Large intestine (tissue), 3 donors: ENCODE measurements around the gene KIF26A. TPM values are rescaled to one million over a fixed set of nuclear protein-coding genes. Genes with fewer than 3 reads are reported as not detected.

Experiments used
- DNase-seq, 2 donors: peaks; one replicate each; pipeline versions ENCODE4 v3.0.0 to v3.0.0-alpha.2; 2013
- H3K27ac ChIP-seq: one replicate; pipeline ENCODE4 v1.5.1; 2013; ENCODE audit warnings: low read length
- H3K27me3 ChIP-seq: 2 replicates; pipeline ENCODE4 v1.6.1; 2013; ENCODE audit warnings: low read length; ENCODE audit not compliant: control insufficient read depth, insufficient read depth
- H3K36me3 ChIP-seq: 2 replicates; pipeline ENCODE4 v1.6.1; 2013; ENCODE audit warnings: low read length; ENCODE audit not compliant: control insufficient read depth, insufficient read depth
- H3K4me1 ChIP-seq: one replicate; pipeline ENCODE4 v1.6.1; 2013; ENCODE audit warnings: low read length; ENCODE audit not compliant: control insufficient read depth, insufficient read depth
- H3K4me3 ChIP-seq: one replicate; pipeline ENCODE4 v1.5.1; 2013; ENCODE audit warnings: low read length
- H3K9me3 ChIP-seq: one replicate; pipeline ENCODE4 v1.6.1; 2013; ENCODE audit warnings: mild to moderate bottlenecking, low read depth, low read length, moderate library complexity; ENCODE audit not compliant: control insufficient read depth
- WGBS: methylation state at CpG from one replicate; pipeline ENCODE4 v1.1.5; 2013; ENCODE audit warnings: low lambda C conversion rate; ENCODE audit not compliant: insufficient coverage; 5-methylcytosine and 5-hydroxymethylcytosine counted together
- polyA plus RNA-seq: library from polyadenylated mRNA; unstranded; fragments of 120-200 nt; gene quantifications from one replicate; pipeline ENCODE4 v1.2.1, GENCODE V29; 2013

Gene KIF26A
- polyA plus RNA-seq, 1 donor: 8.8 TPM

DNA sequence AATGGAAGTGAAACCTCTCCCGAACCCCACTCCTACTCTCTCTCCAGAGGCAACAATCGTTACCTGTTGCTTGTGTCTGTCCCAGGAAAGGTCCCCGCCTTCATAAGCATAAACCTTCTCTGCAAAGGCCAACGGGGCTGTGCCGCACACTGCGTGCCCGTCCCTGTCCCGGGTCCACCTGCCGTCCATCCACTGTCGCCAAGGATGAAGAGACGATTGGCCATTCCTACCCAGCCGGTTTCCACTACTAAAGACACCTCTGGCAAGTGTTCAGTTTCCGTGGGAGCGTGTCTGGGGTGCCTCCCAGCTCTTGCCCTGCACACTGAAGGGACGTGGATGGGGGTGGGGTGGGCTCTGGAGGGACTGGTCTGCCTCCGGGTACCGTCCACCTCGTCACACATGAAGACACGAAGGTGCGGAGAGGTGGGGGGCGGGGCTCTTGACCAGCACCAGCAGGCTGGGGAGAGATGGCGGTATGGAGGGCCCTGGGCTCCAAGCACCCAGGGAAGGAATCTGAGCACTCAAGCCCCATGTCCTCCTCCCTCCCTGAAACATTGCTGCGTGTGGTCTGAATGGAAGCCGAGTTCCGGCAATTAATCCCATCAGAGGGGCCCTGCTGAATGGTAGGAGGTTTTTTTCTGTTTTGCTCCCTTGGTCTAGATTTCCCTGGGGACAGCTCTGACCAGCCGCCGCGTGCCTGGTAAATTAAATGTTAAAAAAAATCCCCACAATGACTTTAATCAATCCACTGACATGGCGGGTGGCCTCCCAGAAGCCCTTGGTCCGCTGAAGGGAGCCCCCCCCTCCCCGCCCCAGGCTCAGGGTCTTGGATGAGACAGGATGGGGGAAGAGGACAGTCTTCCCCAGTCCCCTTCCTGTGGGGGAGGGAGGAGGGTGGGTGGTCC, 4.1 kb upstream of the KIF26A start:
- Histone ChIP-seq H3K27ac (no peak overlapping the region), H3K27me3 (peaks cover 68% of the 10 kb centered on the region), H3K4me3 (no peak overlapping the region), H3K9me3 (peaks cover 12% of the 10 kb centered on the region), H3K4me1 (peaks cover 11% of the 10 kb centered on the region), H3K36me3 (no peaks in the 10 kb centered on the region)
- DNase-seq: no peak
- no CpG with 5 or more reads among the region's 31 CpGs for WGBS

DNA sequence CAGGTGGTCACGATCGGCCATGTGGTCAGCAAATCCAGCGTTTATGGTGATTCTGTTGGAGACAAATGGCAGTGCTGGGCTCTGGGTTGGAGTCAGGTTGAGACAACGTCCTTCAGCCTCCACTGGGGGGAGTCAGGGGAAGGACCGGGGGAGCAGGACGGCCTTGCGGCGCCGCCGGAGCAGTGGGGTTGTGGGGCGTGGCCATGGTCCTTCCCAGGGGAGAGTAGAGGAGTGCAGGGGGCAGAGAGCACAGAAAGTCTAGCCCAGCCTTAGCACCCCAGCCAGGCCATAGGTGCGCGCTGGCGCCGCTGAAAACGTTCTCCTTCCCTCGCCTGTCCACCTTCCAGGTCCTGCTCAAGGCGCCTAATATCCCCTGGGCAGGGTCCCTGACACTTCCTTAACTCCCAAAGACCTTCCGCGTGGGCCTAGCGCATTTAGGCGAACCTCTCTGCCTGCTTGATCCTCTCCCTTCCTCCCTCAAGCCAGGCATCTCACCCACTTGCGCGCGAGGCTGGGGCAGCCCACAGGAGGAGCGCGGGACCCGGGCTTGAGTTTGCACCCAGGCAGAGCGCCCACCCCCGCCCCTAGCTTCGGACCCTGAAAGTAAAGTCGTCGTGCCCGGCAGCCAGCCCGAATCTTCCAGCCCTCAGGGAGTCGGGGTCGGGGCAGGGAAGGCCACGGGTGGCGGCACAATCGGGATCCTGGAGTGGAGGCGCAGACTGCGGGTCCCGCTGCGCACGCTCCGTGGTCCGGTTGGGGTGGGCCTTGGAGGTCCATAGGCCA, 3.1 kb upstream of the KIF26A start:
- H3K9me3 ChIP-seq: peaks cover 12% of the 10 kb centered on the region
- peaks cover 76% of the 10 kb centered on the region for H3K27me3 ChIP-seq
- peak in 1 of 2 donors; percentile 38 for DNase-seq
- WGBS: no CpG with 5 or more reads among the region's 47 CpGs
- H3K27ac ChIP-seq: no peak overlapping the region
- H3K4me1 ChIP-seq: peaks cover 11% of the 10 kb centered on the region
- H3K4me3 ChIP-seq: no peak overlapping the region
- H3K36me3 ChIP-seq: no peaks in the 10 kb centered on the region

DNA sequence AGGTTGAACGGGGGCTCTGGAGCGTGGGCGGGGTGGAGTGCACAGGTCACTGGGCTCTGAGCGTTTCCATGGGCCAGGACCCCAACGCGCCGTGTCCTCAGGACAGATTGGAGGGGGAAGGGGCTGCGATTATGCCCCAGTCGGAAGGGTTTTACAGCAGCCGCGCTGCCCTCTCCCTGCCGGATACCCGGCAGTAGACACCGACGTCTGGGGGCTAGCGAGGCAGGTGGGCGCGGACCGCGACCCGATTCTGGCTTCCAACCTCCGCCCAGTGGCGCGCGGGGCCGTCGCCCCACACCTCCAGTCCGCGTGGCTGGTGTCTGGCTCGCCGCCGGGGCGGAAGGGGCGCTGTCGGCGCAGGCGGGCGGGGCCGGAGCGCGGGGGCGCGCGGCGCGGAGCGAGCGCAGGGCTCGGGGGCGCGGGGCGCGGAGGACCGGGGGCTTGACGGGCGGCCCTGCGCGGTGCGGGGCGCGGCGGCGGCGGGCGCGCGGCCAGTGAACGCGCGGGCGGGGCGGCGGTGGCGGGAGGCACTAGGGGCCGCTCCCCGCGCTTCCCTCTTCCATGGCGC, 2.4 kb upstream of the KIF26A start:
- Histone ChIP-seq H3K36me3 (no peaks in the 10 kb centered on the region), H3K9me3 (peaks cover 12% of the 10 kb centered on the region), H3K27me3 (peaks cover 78% of the 10 kb centered on the region), H3K4me3 (no peak overlapping the region), H3K4me1 (peaks cover 11% of the 10 kb centered on the region), H3K27ac (no peak overlapping the region)
- DNase-seq: peak in 1 of 2 donors; percentile 22
- WGBS: no CpG with 5 or more reads among the region's 78 CpGs

DNA sequence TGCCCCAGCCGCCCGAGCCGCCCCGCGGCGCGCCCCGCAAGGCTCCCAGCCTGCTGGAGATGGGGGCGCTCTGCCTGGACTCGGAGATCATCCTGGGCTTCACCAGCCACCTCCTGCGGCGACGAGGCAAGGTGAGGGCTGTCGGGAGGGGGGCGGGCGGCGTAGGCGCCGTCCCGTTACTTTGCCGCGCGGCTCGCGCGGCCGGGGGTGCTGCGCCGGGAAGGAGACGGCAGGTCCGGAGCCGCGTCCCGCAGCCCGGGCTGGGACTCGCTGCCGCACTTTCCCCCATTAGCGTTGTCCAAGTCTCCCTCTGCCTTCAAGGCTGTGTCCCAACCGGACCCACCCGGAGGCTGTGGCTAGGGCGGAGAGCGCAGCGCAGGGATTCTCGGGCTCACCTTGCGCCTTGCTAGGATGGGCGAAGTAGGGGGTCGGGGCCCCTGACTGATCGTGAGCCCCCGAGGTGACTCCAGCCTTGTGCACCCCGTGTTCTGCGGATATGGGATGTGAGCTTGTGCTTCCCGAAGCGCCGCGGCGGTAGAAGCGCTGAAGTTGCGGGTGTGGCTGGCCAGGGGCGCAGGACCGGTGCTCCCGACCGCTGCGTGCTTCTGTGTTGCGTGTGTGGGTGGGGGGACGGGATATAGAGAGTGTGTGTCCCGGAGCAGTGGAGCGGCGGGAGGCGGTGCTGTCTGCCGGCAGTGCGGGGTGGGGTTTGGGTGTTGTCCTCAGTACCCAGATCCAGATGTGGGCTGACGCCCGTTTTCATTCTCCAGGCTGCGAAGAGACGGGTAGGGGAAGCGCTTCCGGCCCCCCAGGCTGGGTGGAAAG, 1.7 kb upstream of the KIF26A start:
- Histone ChIP-seq H3K4me1 (peaks cover 11% of the 10 kb centered on the region), H3K27me3 (peaks cover 71% of the 10 kb centered on the region), H3K4me3 (peak overlapping the region; percentile 26), H3K9me3 (peaks cover 12% of the 10 kb centered on the region), H3K36me3 (no peaks in the 10 kb centered on the region), H3K27ac (no peak overlapping the region)
- no CpG with 5 or more reads among the region's 77 CpGs for WGBS
- DNase-seq: peak in 1 of 2 donors; percentile 26

DNA sequence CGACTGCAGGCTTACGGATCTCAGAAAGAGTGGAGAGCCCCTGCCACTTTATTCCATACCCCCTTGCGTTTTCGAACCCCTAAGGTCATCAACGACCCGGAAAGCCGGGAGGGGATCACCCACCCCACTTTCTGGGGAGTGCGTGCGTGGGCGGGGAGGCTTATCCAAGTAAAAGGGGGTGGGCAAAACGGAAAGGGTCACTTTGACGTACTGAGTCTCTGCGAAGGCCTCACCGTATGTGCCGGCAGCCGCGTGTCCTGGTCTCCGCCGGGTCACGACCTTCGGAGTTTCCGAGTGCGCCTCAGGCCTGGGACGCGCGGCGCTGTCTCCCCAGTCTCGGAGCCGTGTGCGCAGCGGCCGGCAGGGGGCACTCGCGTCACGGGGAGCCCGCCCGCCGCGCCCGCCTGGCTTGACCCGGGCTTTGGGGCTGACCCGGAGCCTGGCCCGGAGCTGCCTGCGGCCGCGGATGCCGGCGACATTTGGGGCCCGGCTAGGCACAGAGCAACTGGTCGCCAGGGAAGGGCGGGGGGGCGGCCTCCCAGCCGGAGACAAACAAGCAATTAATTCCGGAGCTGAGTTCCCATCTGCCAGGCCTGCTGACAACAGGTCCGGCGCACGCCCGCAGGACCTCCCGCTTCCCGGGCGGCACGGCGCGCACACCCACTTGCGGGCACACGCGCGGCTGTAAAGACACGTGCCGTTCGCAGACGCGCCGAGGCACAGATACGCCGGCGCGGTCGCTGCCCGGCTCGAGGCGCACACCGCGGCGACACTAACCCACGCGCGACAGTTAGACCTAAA, 890 bp upstream of the KIF26A start:
- Histone ChIP-seq H3K27me3 (peaks cover 67% of the 10 kb centered on the region), H3K4me3 (peak overlapping the region; percentile 28), H3K27ac (no peak overlapping the region), H3K9me3 (peaks cover 12% of the 10 kb centered on the region), H3K4me1 (peaks cover 11% of the 10 kb centered on the region), H3K36me3 (no peaks in the 10 kb centered on the region)
- 0% methylated on average over 3 of the region's 88 CpGs for WGBS
- peak in 1 of 2 donors; percentile 61 for DNase-seq

DNA sequence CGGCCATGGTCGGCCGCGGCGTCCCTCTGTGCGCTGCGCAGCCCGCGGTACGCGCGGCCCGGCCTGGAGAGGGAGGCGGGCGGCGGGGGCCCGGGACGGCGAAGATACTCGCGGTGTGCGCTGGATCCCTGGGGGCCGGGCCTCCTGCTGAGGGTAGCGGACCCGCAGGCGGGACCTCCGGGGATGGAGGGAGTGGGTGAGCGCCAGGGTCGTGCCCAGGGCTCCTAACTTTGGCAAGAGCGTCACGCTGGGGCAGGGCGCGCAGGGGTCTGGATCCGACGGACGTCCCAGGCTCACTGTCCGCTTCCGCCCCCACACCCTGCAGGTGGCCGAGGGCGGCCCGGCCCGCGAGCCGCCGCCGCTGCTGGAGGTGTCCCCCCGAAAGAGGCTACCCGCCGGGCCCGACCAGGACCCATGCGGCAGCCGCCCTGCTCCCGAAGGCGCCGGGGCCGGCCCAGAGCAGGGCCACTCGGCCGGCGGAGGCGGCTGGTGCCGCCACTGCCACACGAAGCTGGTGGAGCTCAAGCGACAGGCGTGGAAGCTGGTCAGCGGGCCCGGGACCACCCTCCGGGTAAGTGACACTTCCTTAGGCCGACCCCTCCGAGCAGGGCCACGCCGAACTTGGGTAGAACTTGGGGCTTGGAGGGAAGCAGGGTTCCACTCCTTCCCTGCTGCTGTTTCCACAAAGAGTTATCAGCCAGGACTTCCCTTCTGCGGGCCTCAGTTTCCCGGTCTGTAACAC, 502 bp downstream of the KIF26A start:
- no CpG with 5 or more reads among the region's 73 CpGs for WGBS
- DNase-seq: peak in 1 of 2 donors; percentile 35
- H3K36me3 ChIP-seq: no peaks in the 10 kb centered on the region
- H3K27ac ChIP-seq: no peak overlapping the region
- H3K4me1 ChIP-seq: peaks cover 11% of the 10 kb centered on the region
- H3K4me3 ChIP-seq: peak overlapping the region; percentile 30
- H3K9me3 ChIP-seq: peaks cover 12% of the 10 kb centered on the region
- H3K27me3 ChIP-seq: peaks cover 56% of the 10 kb centered on the region

DNA sequence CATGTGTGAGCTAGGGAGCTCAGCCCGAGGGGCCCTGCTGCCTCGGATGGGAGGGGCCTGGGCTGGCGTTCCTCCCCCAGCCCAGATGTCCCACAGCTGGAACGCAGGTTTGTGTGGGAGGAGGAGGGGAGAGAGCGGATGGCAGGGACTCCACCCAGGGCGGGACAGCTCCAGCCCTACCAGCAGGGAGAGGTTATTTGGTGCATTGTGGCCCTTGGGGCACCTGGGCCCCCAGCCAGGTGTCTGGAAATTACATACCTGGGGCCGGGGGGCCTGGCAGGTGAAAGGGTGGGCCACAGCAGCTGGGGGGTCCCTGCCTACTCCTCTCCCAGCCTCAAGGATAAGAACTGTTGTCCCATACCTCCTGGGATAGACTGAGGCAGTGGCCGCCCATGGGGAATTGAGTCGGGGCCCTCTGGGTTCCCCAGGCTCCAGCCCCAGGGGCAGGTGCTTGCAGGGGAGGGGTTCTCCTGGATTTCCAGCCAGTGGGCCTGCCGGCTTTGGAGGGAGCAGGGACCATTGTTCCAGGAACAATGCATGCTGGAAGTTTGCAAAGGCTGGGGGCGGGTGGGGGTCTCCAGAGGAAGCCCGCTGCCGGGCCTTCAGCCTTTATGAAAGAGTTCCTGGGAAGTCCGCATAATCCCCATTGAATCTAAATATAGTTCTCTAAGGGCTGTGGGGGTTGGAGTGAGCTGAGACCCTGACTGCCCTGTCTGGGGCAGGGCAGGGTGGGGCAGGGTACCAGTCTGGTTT, 1.2 kb downstream of the KIF26A start:
- DNase-seq: no peak
- peaks cover 11% of the 10 kb centered on the region for H3K4me1 ChIP-seq
- H3K27me3 ChIP-seq: peaks cover 49% of the 10 kb centered on the region
- peaks cover 12% of the 10 kb centered on the region for H3K9me3 ChIP-seq
- H3K4me3 ChIP-seq: peak overlapping the region; percentile 30
- no CpG with 5 or more reads among the region's 14 CpGs for whole genome bisulfite sequencing
- H3K27ac ChIP-seq: no peak overlapping the region
- H3K36me3 ChIP-seq: no peaks in the 10 kb centered on the region

DNA sequence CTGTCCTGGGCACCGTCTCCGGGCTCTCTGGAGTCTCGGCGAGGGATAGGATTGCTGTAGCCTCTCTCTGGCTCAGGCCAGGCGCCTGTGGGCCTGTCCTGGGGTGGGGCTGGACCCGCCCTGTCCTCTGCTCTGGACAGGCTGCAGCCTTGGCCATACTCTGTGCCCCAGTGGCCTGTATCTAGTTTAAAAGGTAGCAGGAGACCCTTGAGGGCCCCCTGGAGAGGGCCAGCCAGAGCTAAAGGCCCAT, 1.8 kb downstream of the KIF26A start:
- no peak for DNase-seq
- H3K4me3 ChIP-seq: peak overlapping the region; percentile 30

More for the DNA sequence above, 1.8 kb downstream of the KIF26A start:
- WGBS: no CpG with 5 or more reads among the region's 6 CpGs
- Histone ChIP-seq H3K36me3 (no peaks in the 10 kb centered on the region), H3K4me1 (peaks cover 11% of the 10 kb centered on the region), H3K27ac (no peak overlapping the region), H3K27me3 (peaks cover 44% of the 10 kb centered on the region), H3K9me3 (peaks cover 12% of the 10 kb centered on the region)
